ENCODE results near the gene ACTMAP.
A peak's percentile ranks its signal among the peaks of the same experiment; 100 is the strongest.

DNA sequence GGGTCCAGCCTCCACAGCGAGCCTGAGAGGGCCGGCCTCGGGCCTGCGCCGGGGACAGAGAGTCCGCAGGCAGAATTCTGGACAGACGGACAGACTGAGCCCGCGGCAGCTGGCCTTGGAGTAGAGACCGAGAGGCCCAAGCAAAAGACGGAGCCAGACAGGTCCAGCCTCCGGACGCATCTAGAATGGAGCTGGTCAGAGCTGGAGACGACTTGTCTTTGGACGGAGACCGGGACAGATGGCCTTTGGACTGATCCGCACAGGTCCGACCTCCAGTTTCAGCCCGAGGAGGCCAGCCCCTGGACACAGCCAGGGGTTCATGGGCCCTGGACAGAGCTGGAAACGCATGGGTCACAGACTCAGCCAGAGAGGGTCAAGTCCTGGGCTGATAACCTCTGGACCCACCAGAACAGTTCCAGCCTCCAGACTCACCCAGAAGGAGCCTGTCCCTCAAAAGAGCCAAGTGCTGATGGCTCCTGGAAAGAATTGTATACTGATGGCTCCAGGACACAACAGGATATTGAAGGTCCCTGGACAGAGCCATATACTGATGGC is 32.9 kb downstream of the ACTMAP start:
- TF ChIP-seq CTCF (conservative IDR thresholded peaks at IDR 0.05) (no peak), ZFX (IDR thresholded peaks at IDR 0.05) (peak; percentile 69)
